PC-9 (cell line): ENCODE results near the gene ZNF462.

ENCODE experiments used
- CTCF ChIP-seq: fragments of 200-600 bp; sonication (generic); conservative IDR thresholded peaks from 2 replicates; pipeline ENCODE4 v1.6.1; 2017; ENCODE audit warnings: mixed run types, antibody characterized with exemption, mild to moderate bottlenecking, moderate library complexity
- EZH2 ChIP-seq: fragments of 200-600 bp; sonication (generic); IDR thresholded peaks from 2 replicates; pipeline ENCODE4 v1.8.0; 2017; ENCODE audit warnings: antibody characterized with exemption, low read depth

- TF ChIP-seq CTCF (no peak), EZH2 (no peak)
Observed at GRCh38 chr9:107049046-107049802, 186.3 kb downstream of the ZNF462 start.
